Kidney (tissue), 14 donors: ENCODE measurements around the gene AKIP1. TPM values are rescaled to one million over a fixed set of nuclear protein-coding genes. Genes with fewer than 3 reads are reported as not detected.

Experiments used
- DNase-seq, 5 donors: peaks; one replicate each; pipeline ENCODE4 v3.0.0-alpha.2; 2013 to 2020
- FAIRE-seq: peaks from 2 replicates; lab custom pipeline; 2012; peaks lifted over from hg19 to GRCh38; lab: Jason Lieb, UNC
- H3K27ac ChIP-seq, 2 donors: one replicate each; pipeline ENCODE4 v1.7.0; 2013; ENCODE audit warnings: low read depth in 2 of 2, low read length in 2 of 2, inconsistent platforms in 1 of 2
- H3K27me3 ChIP-seq: one replicate; pipeline ENCODE4 v1.7.1; 2013; ENCODE audit warnings: low read length, inconsistent platforms; ENCODE audit not compliant: control insufficient read depth, insufficient read depth
- H3K36me3 ChIP-seq, 3 donors: one replicate each; pipeline versions ENCODE4 v1.7.0 to v1.7.1; 2013; ENCODE audit warnings: low read length in 3 of 3, control low read depth in 1 of 3, inconsistent platforms in 1 of 3; ENCODE audit not compliant: insufficient read depth in 3 of 3, control insufficient read depth in 2 of 3
- H3K4me1 ChIP-seq, 3 donors: one replicate each; pipeline versions ENCODE4 v1.7.0 to v1.7.1; 2013; ENCODE audit warnings: low read length in 3 of 3, inconsistent platforms in 1 of 3, low read depth in 1 of 3; ENCODE audit not compliant: control insufficient read depth in 2 of 3, insufficient read depth in 2 of 3
- H3K4me3 ChIP-seq, 3 donors: one replicate each; pipeline versions ENCODE4 v1.7.0 to v1.8.1; 2013; ENCODE audit warnings: low read length in 3 of 3, control low read depth in 1 of 3, inconsistent platforms in 1 of 3
- H3K9ac ChIP-seq, 3 donors: one replicate each; pipeline versions ENCODE4 v1.7.0 to v1.7.1; 2013; ENCODE audit warnings: low read length in 3 of 3, control low read depth in 1 of 3, inconsistent platforms in 1 of 3
- H3K9me3 ChIP-seq, 3 donors: one replicate each; pipeline versions ENCODE4 v1.7.0 to v1.7.1; 2013; ENCODE audit warnings: low read length in 3 of 3, control low read depth in 1 of 3, inconsistent platforms in 1 of 3; ENCODE audit not compliant: control insufficient read depth in 2 of 3, insufficient read depth in 1 of 3
- intact Hi-C: fragments of 100-400 bp; cut with DNase I; formaldehyde crosslinking; loops from one replicate; pipeline ENCODE4 v1.11.1; 2022
- polyA plus RNA-seq: library from polyadenylated mRNA; stranded (reverse); fragments of 350-450 nt; fragmentation: Illumina TruSeq; extraction: RNeasy Lipid Tissue Mini Kit (QIAGEN cat#74804); gene quantifications from one replicate; pipeline ENCODE4 v1.2.3, GENCODE V29; 2014; ENCODE audit warnings: low read depth, low replicate concordance; ENCODE audit not compliant: insufficient read depth
- total RNA-seq: library from RNA; stranded (reverse); fragmentation: NEBNext Ultra II Directional; extraction: Animal tissue kit (Norgen Biotek cat#: 25700); gene quantifications from one replicate; pipeline ENCODE4 v1.2.1, GENCODE V29; 2021
- TF ChIP-seq, protein P1 (sequence below): IDR thresholded peaks from 3 replicates; pipeline ENCODE4 v1.5.1; 2012; ENCODE audit warnings: mild to moderate bottlenecking, moderate library complexity, borderline replicate concordance; ENCODE audit not compliant: insufficient read depth; ENCODE audit errors: extremely low read depth
- donor health status: control.
- donor health status: control.
- donor health status: control.
- donor health status: control.
- donor health status: control.
- donor health status: DM: yes; HTN: yes; CAD: no.
- donor health status: Normal renal cell carcinoma (clear cell type).

The AKIP1 gene
- total and polyA plus RNA-seq, 2 donors from 2014 or later, result 23.7 to 27.3 TPM

DNA sequence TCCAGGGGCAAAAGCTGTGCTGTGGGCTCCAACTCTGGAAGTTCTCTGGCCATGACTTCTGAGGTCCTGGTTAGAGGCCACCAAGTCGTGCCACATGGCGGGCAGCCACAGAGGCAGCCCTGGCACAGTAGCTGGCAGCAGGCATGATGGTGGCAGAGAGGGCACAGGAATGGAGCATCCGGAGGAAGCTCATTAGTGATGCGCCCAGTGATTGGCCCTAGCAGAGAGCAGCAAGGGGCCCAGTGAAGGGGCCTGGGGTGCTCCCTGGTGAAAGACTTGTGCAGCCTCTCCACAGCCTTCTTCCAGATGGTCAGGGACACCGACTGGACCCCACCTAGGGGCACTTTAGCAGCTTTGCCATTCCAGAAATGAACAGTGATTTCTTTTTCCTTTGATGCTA, 14.7 kb downstream of the AKIP1 start:
- TF ChIP-seq, protein P1, sequence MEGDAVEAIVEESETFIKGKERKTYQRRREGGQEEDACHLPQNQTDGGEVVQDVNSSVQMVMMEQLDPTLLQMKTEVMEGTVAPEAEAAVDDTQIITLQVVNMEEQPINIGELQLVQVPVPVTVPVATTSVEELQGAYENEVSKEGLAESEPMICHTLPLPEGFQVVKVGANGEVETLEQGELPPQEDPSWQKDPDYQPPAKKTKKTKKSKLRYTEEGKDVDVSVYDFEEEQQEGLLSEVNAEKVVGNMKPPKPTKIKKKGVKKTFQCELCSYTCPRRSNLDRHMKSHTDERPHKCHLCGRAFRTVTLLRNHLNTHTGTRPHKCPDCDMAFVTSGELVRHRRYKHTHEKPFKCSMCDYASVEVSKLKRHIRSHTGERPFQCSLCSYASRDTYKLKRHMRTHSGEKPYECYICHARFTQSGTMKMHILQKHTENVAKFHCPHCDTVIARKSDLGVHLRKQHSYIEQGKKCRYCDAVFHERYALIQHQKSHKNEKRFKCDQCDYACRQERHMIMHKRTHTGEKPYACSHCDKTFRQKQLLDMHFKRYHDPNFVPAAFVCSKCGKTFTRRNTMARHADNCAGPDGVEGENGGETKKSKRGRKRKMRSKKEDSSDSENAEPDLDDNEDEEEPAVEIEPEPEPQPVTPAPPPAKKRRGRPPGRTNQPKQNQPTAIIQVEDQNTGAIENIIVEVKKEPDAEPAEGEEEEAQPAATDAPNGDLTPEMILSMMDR, result no peak
- Histone ChIP-seq H3K9ac (no peak overlapping the region), H3K9me3 (no peaks in the 10 kb centered on the region), H3K27me3 (no peaks in the 10 kb centered on the region), H3K4me3 (no peak overlapping the region), H3K27ac (no peak overlapping the region), H3K4me1 (no peaks in the 10 kb centered on the region), H3K36me3 (peaks cover 0 to 2% (median 0%) of the 10 kb centered on the region in 3 donors)
- FAIRE-seq (no peak), DNase-seq (no peak)
- intact Hi-C loops, result no loop called here

- Histone ChIP-seq H3K36me3 (peaks cover 0 to 2% (median 0%) of the 10 kb centered on the region in 3 donors), H3K4me1 (no peaks in the 10 kb centered on the region), H3K27me3 (no peaks in the 10 kb centered on the region), H3K4me3 (no peak overlapping the region), H3K9ac (no peak overlapping the region), H3K9me3 (no peaks in the 10 kb centered on the region), H3K27ac (no peak overlapping the region)
- TF ChIP-seq, protein P1, result no peak
- DNase-seq (no peak), FAIRE-seq (no peak)
- intact Hi-C loops, result no loop called here
Observed at GRCh38 chr11:8926236-8926635, 15.2 kb downstream of the AKIP1 start.

DNA sequence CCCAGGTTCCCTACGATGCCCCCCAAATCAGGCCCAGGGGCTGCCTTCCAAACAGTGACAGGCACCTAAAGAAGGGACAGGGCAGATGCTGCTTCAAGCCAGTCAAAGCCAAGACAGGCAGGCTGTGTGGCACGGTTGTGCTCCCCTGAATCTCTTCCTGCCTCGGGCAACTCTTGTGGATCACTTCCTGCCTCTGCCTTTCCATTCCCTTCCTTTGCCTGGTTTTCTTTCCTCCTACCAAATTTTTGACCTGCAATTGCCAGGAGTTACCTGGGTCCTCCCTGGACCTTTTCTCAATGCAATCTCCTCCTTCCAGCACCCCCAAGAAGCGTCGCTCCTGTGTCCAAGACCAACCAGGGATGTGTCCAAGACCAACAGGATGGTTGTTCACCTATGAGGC, 16.2 kb downstream of the AKIP1 start:
- Histone ChIP-seq H3K9ac (no peak overlapping the region), H3K4me1 (no peaks in the 10 kb centered on the region), H3K27ac (no peak overlapping the region), H3K4me3 (no peak overlapping the region), H3K36me3 (peaks cover 0 to 2% (median 0%) of the 10 kb centered on the region in 3 donors), H3K9me3 (no peaks in the 10 kb centered on the region), H3K27me3 (no peaks in the 10 kb centered on the region)
- no peak for DNase-seq
- intact Hi-C loops, result no loop called here
- TF ChIP-seq, protein P1, result no peak
- FAIRE-seq, result no peak

DNA sequence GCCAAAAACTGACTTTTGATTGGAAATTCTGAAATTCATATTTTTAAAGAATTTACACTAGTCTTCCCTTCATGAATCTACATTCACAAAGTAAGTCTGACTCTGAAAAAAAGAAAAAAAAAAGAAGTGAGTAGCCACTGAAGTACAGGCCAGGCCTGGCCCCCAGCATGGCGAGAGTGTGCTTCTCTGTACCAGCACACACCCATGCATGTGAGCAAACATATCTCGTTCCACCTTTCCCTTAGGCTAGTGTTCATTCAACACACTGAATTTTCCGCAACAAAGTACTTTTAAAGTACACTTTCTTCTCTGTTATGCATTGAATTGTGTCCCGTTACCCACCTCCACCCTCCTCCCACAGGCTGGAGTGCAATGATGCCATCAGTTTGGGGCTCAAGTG, 17.2 kb downstream of the AKIP1 start:
- Histone ChIP-seq H3K27me3 (no peaks in the 10 kb centered on the region), H3K4me3 (no peak overlapping the region), H3K4me1 (no peaks in the 10 kb centered on the region), H3K9me3 (no peaks in the 10 kb centered on the region), H3K36me3 (no peaks in the 10 kb centered on the region), H3K9ac (no peak overlapping the region), H3K27ac (no peak overlapping the region)
- FAIRE-seq (no peak), DNase-seq (no peak)
- TF ChIP-seq, protein P1, result no peak
- intact Hi-C loops, result no loop called here
